A549 (cell line): ENCODE measurements around the gene U2AF1L4.

Experiments
- BHLHE40 ChIP-seq: IDR thresholded peaks from 2 replicates; pipeline ENCODE4 v1.6.1; 2012; ENCODE audit warnings: low read depth, low read length, inconsistent platforms
- CTCF ChIP-seq: fragments of >200 bp; sonication (Bioruptor Twin); formaldehyde crosslinking; IDR thresholded peaks from 3 replicates; pipeline ENCODE4 v1.5.1; 2016
- MYC ChIP-seq: IDR thresholded peaks from 2 replicates; pipeline ENCODE4 v1.6.1; 2012; ENCODE audit warnings: mild to moderate bottlenecking, inconsistent platforms, low read length, improper control_type of control experiment, borderline replicate concordance
- PBX3 ChIP-seq: IDR thresholded peaks from 2 replicates; pipeline ENCODE4 v1.6.1; 2012
- POLR2A ChIP-seq: IDR thresholded peaks from 2 replicates; pipeline ENCODE4 v1.6.1; 2012; ENCODE audit warnings: mild to moderate bottlenecking, low read length
- TF ChIP-seq, protein P1 (sequence below): fragments of 200-600 bp; sonication (generic); IDR thresholded peaks from 2 replicates; pipeline ENCODE4 v1.6.1; 2016; ENCODE audit warnings: antibody characterized with exemption, mild to moderate bottlenecking, moderate library complexity

GRCh38 chr19:35776102-35776788, 31.0 kb upstream of the U2AF1L4 start:
- TF ChIP-seq, protein P1, sequence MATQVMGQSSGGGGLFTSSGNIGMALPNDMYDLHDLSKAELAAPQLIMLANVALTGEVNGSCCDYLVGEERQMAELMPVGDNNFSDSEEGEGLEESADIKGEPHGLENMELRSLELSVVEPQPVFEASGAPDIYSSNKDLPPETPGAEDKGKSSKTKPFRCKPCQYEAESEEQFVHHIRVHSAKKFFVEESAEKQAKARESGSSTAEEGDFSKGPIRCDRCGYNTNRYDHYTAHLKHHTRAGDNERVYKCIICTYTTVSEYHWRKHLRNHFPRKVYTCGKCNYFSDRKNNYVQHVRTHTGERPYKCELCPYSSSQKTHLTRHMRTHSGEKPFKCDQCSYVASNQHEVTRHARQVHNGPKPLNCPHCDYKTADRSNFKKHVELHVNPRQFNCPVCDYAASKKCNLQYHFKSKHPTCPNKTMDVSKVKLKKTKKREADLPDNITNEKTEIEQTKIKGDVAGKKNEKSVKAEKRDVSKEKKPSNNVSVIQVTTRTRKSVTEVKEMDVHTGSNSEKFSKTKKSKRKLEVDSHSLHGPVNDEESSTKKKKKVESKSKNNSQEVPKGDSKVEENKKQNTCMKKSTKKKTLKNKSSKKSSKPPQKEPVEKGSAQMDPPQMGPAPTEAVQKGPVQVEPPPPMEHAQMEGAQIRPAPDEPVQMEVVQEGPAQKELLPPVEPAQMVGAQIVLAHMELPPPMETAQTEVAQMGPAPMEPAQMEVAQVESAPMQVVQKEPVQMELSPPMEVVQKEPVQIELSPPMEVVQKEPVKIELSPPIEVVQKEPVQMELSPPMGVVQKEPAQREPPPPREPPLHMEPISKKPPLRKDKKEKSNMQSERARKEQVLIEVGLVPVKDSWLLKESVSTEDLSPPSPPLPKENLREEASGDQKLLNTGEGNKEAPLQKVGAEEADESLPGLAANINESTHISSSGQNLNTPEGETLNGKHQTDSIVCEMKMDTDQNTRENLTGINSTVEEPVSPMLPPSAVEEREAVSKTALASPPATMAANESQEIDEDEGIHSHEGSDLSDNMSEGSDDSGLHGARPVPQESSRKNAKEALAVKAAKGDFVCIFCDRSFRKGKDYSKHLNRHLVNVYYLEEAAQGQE, result no peak
- TF ChIP-seq POLR2A (no peak), PBX3 (no peak), CTCF (no peak), BHLHE40 (no peak), MYC (no peak)
